Measurements from ENCODE around the gene C1QTNF9B. TPM values are rescaled to one million over a fixed set of nuclear protein-coding genes. Genes with fewer than 3 reads are reported as not detected.

The C1QTNF9B gene
- total and polyA plus RNA-seq, 9 donors: 0.11 to 0.52 (median 0.32) TPM; not detected in 6

GRCh38 chr13:23856008-23856750 is 41.1 kb downstream of the C1QTNF9B start:
- no peak overlapping the region for H3K27ac ChIP-seq
- H3K9me3 ChIP-seq: no peaks in the 10 kb centered on the region
- no peak overlapping the region for H3K4me3 ChIP-seq
- no peaks in the 10 kb centered on the region for H3K36me3 ChIP-seq
- H3K27me3 ChIP-seq: no peaks in the 10 kb centered on the region
- TF ChIP-seq EP300 (IDR thresholded peaks at IDR 0.05): no peak
- TF ChIP-seq POLR2A (IDR thresholded peaks at IDR 0.05): no peak
- TF ChIP-seq CTCF (IDR thresholded peaks at IDR 0.05): no peak
- WGBS, 3 donors: 73 to 88% (median 87%) methylated on average over 5 of the region's 5 CpGs
- H3K4me1 ChIP-seq (ENCODE audit: insufficient read depth): no peaks in the 10 kb centered on the region
- intact Hi-C loops (cut with DNase I): no loop called here
- no peak for DNase-seq

GRCh38 chr13:23855360-23855759 is 41.9 kb downstream of the C1QTNF9B start:
- TF ChIP-seq POLR2A (IDR thresholded peaks at IDR 0.05) (no peak), CTCF (IDR thresholded peaks at IDR 0.05) (no peak), EP300 (IDR thresholded peaks at IDR 0.05) (no peak)
- no peaks in the 10 kb centered on the region for H3K4me1 ChIP-seq (ENCODE audit: insufficient read depth)
- no peaks in the 10 kb centered on the region for H3K36me3 ChIP-seq
- intact Hi-C loops (cut with DNase I): no loop called here
- no peak overlapping the region for H3K4me3 ChIP-seq
- no peaks in the 10 kb centered on the region for H3K9me3 ChIP-seq
- DNase-seq: no peak
- H3K27me3 ChIP-seq: no peaks in the 10 kb centered on the region
- H3K27ac ChIP-seq: no peak overlapping the region
- WGBS, 3 donors: 93 to 94% (median 94%) methylated on average over 3 of the region's 3 CpGs

GRCh38 chr13:23852351-23852750 is 45.0 kb downstream of the C1QTNF9B start:
- WGBS, 3 donors: 47 to 50% (median 50%) methylated on average over 2 of the region's 2 CpGs
- H3K36me3 ChIP-seq: no peaks in the 10 kb centered on the region
- no peak overlapping the region for H3K4me3 ChIP-seq
- intact Hi-C loops (cut with DNase I): no loop called here
- TF ChIP-seq POLR2A (IDR thresholded peaks at IDR 0.05) (no peak), EP300 (IDR thresholded peaks at IDR 0.05) (no peak), CTCF (IDR thresholded peaks at IDR 0.05) (no peak)
- no peaks in the 10 kb centered on the region for H3K9me3 ChIP-seq
- DNase-seq: no peak
- no peaks in the 10 kb centered on the region for H3K4me1 ChIP-seq (ENCODE audit: insufficient read depth)
- no peaks in the 10 kb centered on the region for H3K27me3 ChIP-seq
- H3K27ac ChIP-seq: no peak overlapping the region

- intact Hi-C loops (cut with DNase I): no loop called here
- no peak for DNase-seq
- no peak overlapping the region for H3K27ac ChIP-seq
- H3K4me1 ChIP-seq (ENCODE audit: insufficient read depth): no peaks in the 10 kb centered on the region
- H3K27me3 ChIP-seq: no peaks in the 10 kb centered on the region
- TF ChIP-seq POLR2A (IDR thresholded peaks at IDR 0.05): no peak
- no peak for TF ChIP-seq CTCF (IDR thresholded peaks at IDR 0.05)
- no peak for TF ChIP-seq EP300 (IDR thresholded peaks at IDR 0.05)
- no peak overlapping the region for H3K4me3 ChIP-seq
- H3K9me3 ChIP-seq: no peaks in the 10 kb centered on the region
- no peaks in the 10 kb centered on the region for H3K36me3 ChIP-seq
- 92 to 96% (median 94%) methylated on average over 2 of the region's 2 CpGs for WGBS, 3 donors
These were observed 46.2 kb downstream of the C1QTNF9B start for GRCh38 chr13:23851106-23851505.
